NCI-H1930 (cell line): Measurements from ENCODE around the gene DNAJC30.
A peak's percentile ranks its signal among the peaks of the same experiment; 100 is the strongest.
"Not testable (repeated sequence)": the region's sequence is repeated elsewhere in the genome, so short reads cannot be mapped to it uniquely, and the experiment has no call there.

Source experiments
- DNase-seq, 2 experiments: peaks; one replicate each; lab custom pipeline; 2025; lab: John Stamatoyannopoulos, UW

The DNAJC30 gene

DNA sequence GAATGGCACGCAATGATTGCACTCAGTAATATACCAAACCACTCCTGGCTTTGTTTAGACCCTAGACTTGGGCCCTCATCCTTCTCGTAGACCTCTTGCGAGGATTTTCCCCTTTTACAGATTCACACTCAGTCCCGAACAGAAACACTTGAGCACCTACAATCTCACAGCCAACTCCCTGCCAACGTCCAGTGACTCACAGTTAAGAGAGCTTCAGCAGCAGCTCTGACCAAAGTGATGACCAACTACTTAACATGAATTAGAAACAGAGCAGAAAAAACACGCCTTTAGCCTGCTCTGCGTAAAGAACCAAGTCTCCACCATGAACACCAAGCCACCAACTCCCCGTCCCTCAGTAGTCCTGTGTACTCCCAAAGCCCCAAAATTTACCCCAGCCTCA, 2.2 kb downstream of the DNAJC30 start:
- no peak for DNase-seq

DNA sequence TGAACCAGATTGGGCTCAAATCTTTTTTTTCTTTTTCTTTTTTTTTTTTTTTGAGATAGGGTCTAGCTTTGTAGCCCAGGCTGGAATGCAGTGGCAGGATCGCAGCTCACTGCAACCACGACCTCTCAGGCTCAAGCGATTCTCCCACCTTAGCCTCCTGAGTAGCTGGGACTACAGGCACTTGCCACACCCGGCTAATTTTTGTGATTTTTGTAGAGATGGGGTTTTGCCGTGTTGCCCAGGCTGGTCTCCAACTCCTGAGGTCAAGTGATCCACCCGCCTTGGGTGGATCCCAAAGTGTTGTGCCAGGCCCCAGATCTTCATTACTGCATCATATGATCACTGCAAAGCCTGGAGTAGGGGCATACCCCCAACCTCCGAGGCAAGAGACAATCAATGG, 2.8 kb downstream of the DNAJC30 start:
- no peak for DNase-seq

DNA sequence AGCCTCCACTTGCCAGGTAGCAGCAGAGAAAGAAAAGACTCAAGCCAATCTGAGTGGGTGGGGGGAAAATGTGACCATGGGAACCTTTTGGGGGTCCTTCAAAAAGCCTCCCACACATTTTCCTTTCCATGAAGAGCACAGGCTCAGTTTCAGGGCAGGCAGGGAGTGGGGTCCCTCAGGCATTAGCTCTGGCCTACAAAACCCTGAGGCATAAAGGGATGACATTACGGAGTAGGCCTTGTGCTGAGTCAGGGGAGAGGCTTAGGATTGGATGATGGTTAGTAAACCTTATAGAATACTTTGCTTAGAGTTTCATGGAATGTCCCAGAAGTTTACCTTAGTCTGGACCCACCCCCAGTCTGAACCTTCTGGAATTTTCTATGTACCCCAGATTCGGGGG, 3.5 kb downstream of the DNAJC30 start:
- no peak for DNase-seq

DNA sequence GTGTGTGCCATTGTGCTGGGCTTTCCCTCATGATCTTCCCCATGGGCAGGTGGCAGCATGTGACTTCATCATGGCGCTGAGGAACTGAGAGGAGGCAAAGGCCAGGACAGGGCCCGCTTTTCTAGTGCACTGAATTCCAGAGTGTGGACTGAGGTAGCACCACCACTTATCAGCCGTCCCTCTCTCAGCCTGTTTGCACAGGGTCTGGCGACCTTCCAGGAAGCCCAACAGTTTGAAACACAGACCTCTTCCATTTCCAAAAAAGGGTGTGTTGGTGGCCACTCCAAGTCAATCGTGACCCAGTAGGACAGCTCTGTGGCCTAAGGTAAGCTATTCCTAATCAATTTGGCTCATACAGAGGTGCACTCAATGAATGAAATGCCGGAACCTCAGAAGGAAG, 4.4 kb downstream of the DNAJC30 start:
- DNase-seq = no peak

DNA sequence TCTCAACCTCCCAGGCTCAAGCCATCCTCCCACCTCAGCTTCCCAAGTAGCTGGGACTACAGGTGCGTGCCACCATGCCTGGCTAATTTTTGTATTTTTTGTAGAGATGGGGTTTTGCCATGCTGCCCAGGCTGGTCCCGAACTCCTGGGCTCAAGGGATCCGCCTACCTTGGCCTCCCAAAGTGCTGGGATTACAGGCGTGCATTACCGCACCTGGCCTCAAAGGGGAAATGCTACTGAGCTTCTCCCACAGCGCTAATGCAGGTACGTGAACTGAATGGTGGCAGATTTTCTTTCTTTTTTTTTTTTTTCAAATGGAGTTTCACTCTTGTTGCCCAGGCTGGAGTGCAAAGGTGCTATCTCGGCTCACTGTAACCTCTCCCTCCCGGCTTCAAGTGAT, 7.2 kb downstream of the DNAJC30 start:
- not testable (repeated sequence) for DNase-seq

DNA sequence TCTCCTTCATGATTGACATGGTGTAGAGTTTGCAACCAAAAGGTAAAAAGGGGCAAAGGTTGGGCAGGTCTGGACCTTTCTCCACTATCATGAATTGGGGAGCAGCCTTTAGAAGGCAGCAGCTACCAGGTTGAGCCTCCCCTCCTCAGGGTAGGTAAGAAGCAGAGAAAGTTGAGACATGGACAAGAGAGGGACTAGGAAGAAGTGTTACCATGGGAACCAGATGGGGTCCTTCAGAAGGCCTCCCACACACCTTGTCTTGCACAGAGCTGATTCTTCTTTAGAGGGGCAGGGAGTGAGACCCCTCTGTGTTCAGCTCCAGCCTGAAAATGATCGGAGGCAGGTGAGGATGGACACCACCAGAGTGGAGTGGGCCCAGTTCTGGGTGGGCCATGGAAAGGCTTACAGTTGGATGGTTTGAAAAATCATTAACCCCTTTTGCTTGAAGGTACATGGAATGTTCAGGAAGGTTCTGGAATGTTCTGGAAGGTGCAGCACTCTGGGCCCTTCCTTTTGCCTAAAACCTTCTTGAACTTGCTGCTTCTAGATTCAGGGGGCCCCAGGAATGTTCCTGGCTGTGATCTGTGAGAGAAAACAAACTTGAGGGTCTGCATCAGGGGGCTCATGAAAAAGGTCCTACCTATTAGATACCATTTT, 8.7 kb downstream of the DNAJC30 start:
- no peak for DNase-seq

DNA sequence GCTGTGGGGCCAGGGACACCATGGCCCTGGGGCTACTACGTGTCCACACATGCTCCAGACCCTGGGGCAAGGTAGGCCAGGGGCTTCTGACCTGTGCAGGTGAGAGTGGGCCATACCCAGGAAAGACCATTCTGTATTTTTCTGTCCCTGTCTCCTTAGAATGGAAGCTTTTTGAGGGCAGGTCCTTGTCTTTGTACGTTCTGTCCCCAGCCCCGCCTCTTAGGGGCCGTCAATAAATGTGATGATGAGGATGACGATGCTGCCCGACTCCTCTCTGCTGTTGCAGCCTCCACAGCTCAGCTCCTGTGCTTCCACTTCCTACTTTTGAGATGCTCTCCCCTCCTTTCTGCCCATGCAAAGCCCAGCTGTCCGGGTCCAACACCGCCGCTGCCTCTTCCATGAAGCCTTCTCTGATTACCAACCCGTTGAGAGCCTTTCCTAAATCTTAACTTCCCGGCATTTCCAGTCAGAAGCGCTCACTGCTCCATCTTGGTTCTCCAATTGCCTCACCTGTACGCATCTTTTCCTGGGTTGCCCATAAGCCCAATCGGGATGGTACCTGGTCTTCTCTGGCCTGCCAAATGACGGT, 11.3 kb downstream of the DNAJC30 start:
- no peak for DNase-seq

DNA sequence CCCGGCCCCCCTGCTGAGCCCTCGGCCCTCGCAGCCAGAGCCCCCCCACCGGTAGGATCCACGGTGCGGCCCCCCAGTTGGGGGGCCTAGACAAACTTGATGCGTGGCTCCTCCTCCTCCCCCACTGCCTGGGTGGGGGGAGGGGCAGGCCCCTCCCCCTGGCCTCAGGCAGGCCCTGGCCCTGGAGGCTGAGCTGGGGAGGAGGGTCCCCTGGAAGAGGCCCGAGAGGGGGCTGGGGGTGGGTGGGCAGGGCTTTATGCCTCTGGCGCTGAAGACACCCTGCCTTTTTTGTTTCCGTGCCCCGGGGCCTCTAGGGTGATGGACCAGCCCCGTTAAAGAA, 12.0 kb downstream of the DNAJC30 start:
- DNase-seq = no peak

DNA sequence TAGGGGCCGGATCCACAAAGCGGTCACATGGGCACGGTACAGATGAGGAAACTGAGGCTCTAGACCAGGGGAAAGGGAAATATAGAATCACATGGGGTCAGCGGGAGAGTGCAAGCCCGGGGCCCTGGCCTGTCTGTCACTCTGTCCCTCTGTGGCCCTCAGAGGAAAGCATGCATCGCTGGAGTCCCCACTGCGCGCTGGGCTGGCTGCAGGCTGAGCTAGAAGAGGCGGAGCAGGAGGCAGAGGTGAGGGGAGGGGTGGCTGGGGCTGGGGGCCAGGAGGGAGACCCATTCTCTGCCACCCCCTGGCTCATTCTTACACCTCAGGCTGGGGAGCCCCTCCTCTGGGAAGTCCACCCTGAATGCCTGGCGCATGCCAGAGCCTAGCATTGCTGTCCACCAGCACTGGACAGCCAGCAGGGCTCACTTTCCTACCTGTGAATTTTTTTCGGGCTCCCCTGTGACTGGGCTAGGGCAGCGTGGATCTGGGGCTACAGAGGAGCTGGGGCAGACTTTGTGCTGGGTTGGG, 13.3 kb downstream of the DNAJC30 start:
- DNase-seq = no peak

DNA sequence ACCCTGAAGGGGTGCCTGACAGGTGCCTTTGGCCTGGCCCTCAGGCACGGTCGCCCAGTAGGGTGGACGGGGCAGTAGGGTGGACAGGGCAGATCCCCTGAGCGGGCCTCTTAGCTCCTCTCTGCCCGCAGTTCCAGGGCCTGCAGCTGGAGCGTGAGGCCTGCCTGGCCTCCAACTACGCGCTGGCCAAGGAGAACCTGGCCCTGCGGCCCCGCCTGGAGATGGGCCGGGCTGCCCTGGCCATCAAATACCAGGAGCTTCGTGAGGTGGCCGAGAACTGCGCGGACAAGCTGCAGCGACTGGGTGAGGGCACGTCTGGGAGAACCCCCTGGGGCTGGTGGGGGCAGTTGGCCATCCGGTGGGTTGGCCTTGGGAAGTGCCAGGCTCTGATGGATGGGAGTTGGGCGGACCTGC, 14.0 kb downstream of the DNAJC30 start:
- DNase-seq = no peak

DNA sequence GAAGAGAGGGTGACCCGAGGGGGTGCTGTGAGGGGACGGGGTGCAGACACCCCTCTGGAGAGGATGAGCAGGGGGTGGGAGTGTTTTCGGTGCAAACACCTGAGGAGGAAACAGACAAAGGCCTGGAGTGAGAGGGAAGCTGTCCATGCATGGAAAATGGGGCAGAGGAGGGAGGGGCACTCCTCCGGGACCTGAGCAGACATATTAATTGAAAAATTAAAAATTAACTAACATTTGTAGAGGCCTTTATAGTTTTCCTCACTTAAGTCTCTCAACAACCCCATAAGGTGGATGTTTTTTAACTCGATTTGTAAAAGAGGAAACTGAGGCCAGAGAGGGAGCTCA, 14.4 kb downstream of the DNAJC30 start:
- no peak for DNase-seq

DNA sequence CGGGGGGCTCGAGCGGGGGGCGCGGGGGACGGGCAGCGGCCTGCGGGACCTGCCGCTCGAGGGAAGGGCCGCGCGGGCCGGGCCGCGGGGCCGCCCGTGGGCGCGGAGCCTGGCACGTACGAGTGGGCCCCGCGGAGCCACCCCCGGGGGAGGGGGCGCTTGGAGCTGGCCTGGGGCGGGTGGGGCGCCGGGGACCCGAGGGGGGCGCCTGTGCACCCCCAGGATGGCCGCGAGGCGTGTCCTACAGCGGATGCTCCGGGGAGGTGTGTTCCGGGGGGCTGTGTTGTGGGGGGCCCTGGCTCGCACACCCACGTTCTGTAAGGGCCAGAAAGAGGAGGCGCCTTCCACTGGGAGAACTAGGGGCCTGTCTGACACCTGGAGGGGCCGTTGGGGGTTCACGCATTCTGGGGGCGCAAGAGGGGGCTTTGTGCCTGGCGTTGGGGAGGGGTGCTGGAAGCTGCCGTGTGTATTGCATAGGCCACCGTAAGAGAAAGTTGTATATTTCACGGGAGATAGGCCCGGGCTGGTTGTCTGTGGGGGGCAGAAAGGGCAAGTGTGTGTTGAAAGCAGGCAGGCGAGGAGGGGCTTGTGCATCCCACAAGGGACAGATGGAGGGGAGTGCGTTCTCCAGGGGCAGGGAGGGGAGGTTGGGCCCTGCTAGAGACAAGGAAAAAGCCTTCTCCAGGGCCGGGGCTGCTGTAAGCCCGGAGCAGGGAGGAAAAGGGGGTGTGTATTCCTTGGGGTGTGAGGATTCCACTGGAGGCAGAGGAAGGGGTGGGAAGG, 15.0 kb downstream of the DNAJC30 start:
- DNase-seq = no peak

DNA sequence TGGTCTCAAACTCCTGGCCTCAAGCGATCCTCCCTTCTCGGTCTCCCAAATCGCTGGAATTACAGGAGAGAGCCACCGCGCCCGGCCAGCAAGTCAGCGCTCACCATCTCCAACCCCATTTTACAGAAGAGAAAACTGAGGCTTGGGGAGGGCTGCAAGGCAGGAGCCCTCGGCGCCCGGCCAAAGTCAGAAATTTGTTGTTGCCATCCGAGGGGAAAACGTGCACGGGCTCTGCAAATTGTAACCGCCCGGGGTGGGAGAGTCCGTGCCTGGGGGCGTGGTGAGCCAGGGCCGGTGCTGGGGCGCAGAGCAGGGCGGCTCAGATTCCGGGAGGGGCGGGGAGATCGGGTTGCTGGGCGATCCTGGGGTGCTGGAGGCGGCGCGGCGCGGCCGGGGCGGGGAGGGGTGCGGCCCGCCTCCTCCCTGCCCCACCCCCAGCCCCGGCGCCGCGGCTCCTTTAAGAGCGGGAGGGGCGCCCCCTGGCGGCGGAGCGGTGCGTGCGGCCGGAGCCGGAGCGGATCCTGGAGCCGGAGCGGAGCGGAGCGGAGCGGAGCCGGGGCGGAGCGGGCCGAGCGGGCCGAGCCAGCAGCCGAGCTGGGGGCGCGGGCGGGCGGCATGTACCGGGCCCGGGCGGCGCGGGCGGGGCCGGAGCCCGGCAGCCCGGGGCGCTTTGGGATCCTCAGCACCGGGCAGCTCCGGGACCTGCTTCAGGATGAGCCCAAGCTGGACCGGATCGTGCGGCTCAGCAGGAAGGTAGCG, 15.7 kb downstream of the DNAJC30 start, which contains the start of gene VPS37D:
Gene VPS37D, plus strand, starts transcription at position 488 of the 759 bp plus-strand sequence. Its CDS starts 128 bp downstream, at position 616.
- DNase-seq = peak; percentile 88 to 96

DNA sequence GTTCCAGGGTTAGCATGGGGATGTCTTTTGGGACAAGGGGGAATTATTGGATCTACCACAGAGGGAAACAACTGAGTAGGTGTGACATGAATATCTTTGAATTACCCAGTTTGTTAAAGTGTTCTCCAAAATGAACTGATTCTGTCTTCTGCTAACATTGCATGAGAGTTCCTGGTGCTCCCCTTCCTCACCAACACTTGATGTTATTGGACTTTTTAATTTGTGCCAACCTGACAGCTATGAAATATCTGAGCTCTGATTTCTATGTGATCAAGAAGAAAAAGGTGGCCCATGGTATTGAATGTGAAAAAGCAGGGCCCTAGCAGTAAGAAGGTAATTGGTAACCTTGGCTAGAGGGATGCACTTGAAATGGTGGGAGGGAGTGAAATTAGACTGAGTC, 20.2 kb downstream of the DNAJC30 start:
- no peak for DNase-seq

DNA sequence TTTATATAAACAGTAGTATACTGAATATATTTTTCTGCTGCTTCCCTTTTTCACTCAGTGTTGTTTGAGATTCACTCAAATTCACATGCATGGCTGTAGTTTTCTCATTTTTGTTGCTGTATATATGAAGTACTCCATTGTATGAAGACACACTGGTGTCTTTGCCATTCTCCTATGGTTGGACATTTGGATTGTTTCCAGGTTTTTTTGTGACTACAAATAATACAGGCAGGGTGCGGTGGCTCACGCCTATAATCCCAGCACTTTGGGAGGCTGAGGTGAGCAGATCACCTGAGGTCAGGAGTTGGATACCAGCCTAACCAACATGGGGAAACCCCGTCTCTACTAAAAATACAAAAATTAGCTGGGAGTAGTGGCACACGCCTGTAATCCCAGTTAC, 22.7 kb downstream of the DNAJC30 start:
- DNase-seq = not testable (repeated sequence)

DNA sequence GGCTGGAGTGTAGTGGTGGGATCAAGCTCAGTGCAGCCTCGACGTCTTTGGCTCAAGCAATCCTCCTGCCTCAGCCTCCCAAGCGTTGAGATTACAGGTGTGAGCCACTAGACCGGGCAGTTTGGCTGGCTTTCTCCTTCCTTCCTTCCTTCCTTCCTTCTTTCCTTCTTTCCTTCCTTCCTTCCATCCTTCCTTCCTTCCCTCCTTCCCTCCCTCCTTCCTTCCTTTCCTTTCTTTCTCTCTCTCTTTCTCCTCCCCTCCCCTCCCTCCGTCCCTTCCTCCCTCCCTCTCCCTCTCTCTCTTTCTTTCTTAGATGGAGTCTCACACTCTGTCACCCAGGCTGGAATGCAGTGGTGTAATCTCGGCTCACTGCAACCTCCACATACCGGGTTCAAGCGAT, 23.3 kb downstream of the DNAJC30 start:
- no peak for DNase-seq

DNA sequence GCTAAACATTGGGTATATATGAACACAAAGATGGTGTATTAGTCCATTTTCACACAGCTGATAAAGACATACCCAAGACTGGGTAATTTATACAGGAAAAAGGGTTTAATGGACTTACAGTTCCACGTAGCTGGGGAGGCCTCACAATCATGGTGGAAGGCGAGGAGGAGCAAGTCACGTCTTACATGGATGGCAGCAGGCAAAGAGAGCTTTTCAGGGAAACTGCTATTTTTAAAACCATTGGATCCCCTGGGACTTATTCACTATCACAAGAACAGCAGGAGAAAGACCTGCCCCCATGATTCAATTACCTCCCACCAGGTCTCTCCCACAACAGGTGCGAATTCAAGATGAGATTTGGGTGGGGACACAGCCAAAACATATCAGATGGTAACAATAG, 27.9 kb downstream of the DNAJC30 start:
- DNase-seq = not testable (repeated sequence)

DNA sequence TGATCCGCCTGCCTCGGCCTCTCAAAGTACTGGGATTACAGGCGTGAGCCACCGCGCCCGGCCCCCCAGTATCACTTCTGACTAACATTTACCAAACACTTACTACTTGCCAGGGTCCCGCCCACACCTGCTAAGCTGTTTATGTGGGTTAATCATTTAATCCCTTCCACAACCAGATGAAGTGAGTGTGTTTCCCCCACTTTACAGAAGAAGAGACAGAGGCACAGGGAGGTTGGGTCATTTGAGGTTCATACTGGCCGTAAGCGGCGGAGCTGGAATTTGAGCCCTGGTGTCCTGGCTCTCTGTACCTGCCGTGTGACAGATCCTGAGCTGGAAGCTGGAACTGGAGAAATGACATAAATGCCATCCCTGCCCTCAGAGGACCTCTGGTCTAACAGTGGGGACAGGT, 30.7 kb downstream of the DNAJC30 start:
- DNase-seq = no peak

DNA sequence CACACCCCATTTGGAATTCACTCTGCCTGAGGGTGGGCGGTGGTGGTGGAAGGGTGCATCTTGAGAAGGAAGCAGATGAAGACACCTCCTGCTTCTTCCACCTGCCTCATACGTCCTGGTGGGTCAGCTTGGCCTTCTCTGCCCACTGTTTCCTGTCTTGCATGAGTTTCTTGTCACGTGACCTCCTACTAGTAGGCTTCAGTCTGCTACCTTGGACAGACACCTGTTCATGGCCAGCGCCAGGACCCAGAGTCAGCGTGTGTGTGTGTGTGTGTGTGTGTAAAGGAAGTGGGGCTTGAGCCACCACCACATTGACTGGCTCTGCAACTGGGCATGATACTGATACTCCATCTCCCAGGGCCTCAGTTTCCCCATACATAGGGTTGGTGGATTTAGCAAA, 32.7 kb downstream of the DNAJC30 start:
- DNase-seq = no peak

DNA sequence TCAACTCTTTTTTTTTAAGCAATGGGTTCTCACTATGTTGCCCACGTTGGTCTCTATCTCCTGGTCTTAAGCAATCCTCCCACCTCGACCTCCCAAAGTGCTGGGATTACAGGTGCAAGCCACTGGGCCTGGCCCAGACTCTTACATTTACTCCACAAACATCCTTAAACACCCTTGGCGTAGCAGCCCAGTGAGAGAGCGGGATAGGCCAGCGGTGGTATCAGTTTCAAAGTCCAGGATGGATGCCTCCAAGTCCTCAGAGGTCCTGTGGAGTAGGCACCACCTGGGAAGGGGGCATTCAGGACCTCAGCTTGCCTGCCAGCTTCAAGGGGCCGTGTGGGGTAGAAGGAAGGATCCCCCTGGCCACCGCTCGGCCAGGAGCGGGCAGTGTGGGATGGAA, 33.7 kb downstream of the DNAJC30 start:
- DNase-seq = no peak

DNA sequence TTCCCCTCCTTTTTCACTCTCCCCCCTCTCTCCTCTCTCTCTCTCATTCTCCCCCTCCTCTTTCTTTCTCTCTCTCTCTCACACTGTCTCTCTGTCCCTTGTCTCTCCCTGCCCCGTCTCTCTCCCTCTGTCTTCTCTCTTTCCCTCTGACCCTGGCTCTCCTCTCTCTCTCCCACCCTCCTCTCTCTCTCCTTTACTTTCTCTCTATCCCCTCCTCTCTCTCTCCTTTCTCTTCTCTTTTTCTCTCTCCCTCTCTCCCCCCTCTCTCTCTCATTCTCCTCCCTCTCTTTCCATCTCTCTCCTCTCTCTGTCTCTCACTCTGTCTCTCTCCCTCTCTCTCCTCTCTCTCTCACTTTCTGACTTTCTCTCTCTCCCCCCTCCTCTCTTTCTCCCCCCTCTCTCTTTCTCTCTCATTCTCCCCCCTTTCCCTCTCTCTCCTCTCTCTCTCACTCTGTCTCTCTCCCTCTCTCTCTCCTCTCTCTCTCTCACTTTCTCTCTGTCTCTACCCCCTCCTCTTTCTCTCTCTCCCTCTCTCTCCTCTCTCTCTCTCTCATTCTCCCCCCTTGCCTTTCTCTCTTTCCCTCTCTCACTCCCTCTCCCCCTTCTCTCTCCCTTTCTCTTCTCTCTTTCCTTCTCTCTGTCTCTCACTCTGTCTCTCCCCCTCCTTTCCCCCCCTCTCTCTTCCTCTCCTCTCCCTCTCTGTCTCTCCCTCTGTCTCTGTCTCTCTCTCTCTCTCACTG, 34.5 kb downstream of the DNAJC30 start:
- DNase-seq = no peak
